Brain microvascular endothelial cell (primary cell): ENCODE measurements around the gene MLKL.
A peak's percentile ranks its signal among the peaks of the same experiment; 100 is the strongest.

Experiments used
- DNase-seq: peaks from one replicate; pipeline ENCODE4 v3.0.0-alpha.2; 2020
- H3K27ac ChIP-seq: fragments of 250-450 bp; sonication (Bioruptor Pico); 2 replicates; pipeline ENCODE4 v1.5.1; 2020; ENCODE audit warnings: mild to moderate bottlenecking, moderate library complexity
- H3K27me3 ChIP-seq: fragments of 250-450 bp; sonication (Bioruptor Pico); replicated peaks from 2 replicates; pipeline ENCODE4 v1.5.1; 2020; ENCODE audit warnings: mild to moderate bottlenecking
- H3K36me3 ChIP-seq: fragments of 250-450 bp; sonication (Bioruptor Pico); replicated peaks from 2 replicates; pipeline ENCODE4 v1.5.1; 2020; ENCODE audit warnings: mild to moderate bottlenecking
- H3K4me3 ChIP-seq: 2 replicates; pipeline ENCODE4 v1.5.1; 2011; ENCODE audit warnings: low read depth, mild to moderate bottlenecking, control low read depth, low read length, moderate library complexity
- CTCF ChIP-seq: IDR thresholded peaks from 2 replicates; pipeline ENCODE4 v1.5.1; 2011; ENCODE audit warnings: low read depth, mild to moderate bottlenecking, moderate library complexity, low read length, control low read depth, inconsistent platforms; ENCODE audit errors: missing control alignments
- in situ Hi-C: cut with HindIII; loops from 2 replicates; pipeline ENCODE4 v1.10.0; 2017; ENCODE audit warnings: low sequenced_read_pairs, low pct_ligation_motif_present

The MLKL gene

GRCh38 chr16:74729783-74730683 lies 29.4 kb upstream of the MLKL start:
- H3K36me3 ChIP-seq, result no peaks in the 10 kb centered on the region
- DNase-seq, result no peak
- no peak overlapping the region for H3K4me3 ChIP-seq
- no peaks in the 10 kb centered on the region for H3K27me3 ChIP-seq
- in situ Hi-C loops, result no loop called here
- no peak overlapping the region for H3K27ac ChIP-seq
- TF ChIP-seq CTCF, result no peak

GRCh38 chr16:74727903-74728302 lies 27.2 kb upstream of the MLKL start:
- no peak for TF ChIP-seq CTCF
- in situ Hi-C loops, result no loop called here
- H3K36me3 ChIP-seq, result no peaks in the 10 kb centered on the region
- DNase-seq, result no peak
- H3K4me3 ChIP-seq, result no peak overlapping the region
- no peaks in the 10 kb centered on the region for H3K27me3 ChIP-seq
- no peak overlapping the region for H3K27ac ChIP-seq

GRCh38 chr16:74726716-74727115 lies 26.1 kb upstream of the MLKL start:
- Histone ChIP-seq H3K27ac (no peak overlapping the region), H3K36me3 (no peaks in the 10 kb centered on the region), H3K4me3 (no peak overlapping the region), H3K27me3 (no peaks in the 10 kb centered on the region)
- peak; percentile 30 for DNase-seq
- peak; percentile 67 for TF ChIP-seq CTCF
- in situ Hi-C loops, result no loop called here

- Histone ChIP-seq H3K36me3 (no peaks in the 10 kb centered on the region), H3K27ac (no peak overlapping the region), H3K4me3 (no peak overlapping the region), H3K27me3 (no peaks in the 10 kb centered on the region)
- in situ Hi-C loops, result no loop called here
- DNase-seq, result no peak
- no peak for TF ChIP-seq CTCF
Measured at GRCh38 chr16:74725651-74726455, 25.2 kb upstream of the MLKL start.

GRCh38 chr16:74724820-74725549 lies 24.3 kb upstream of the MLKL start:
- no peak overlapping the region for H3K4me3 ChIP-seq
- in situ Hi-C loops, result no loop called here
- DNase-seq, result peak; percentile 82

More at GRCh38 chr16:74724820-74725549, 24.3 kb upstream of the MLKL start:
- Histone ChIP-seq H3K36me3 (no peaks in the 10 kb centered on the region), H3K27ac (no peak overlapping the region), H3K27me3 (no peaks in the 10 kb centered on the region)
- peak; percentile 69 for TF ChIP-seq CTCF
